HepG2 (cell line): ENCODE measurements around the gene FBXO44. TPM values are rescaled to one million over a fixed set of nuclear protein-coding genes. Genes with fewer than 3 reads are reported as not detected.

Experiments
- HOXA7 ChIP-seq: sonication (generic); formaldehyde crosslinking; IDR thresholded peaks from 2 replicates; pipeline ENCODE4 v1.8.1; 2022; ENCODE audit warnings: mild to moderate bottlenecking, missing genetic modification reagents, moderate library complexity
- PHF8 ChIP-seq: sonication (generic); formaldehyde crosslinking; IDR thresholded peaks from 2 replicates; pipeline ENCODE4 v1.5.0; 2020; ENCODE audit warnings: missing genetic modification reagents
- TFDP2 ChIP-seq: sonication (generic); formaldehyde crosslinking; IDR thresholded peaks from 2 replicates; pipeline ENCODE4 v1.4.0; 2020; ENCODE audit warnings: missing genetic modification reagents
- THRA ChIP-seq: sonication (generic); formaldehyde crosslinking; IDR thresholded peaks from 2 replicates; pipeline ENCODE4 v1.4.0; 2020; ENCODE audit warnings: missing genetic modification reagents, borderline replicate concordance
- XRCC5 ChIP-seq: fragments of 200-400 bp; formaldehyde crosslinking; optimal IDR thresholded peaks from 2 replicates; pipeline ENCODE3; 2017; ENCODE audit warnings: mild to moderate bottlenecking, low read length
- ZNF761 ChIP-seq: sonication (generic); formaldehyde crosslinking; conservative IDR thresholded peaks from 2 replicates; pipeline ENCODE4 v1.4.0; 2020; ENCODE audit warnings: mild to moderate bottlenecking, missing genetic modification reagents
- polyA plus RNA-seq, 8 experiments: library from polyadenylated mRNA; depleted of rRNA in 3 of 8; stranded (reverse) in 7 of 8; unstranded in 1 of 8; fragments of >200 nt; fragmentation: Illumina TruSeq in 4 of 8; extraction: Trizol in 4 of 8; gene quantifications; 2 replicates each; pipeline versions ENCODE4 v1.2.1 to v1.2.3, GENCODE V29; 2011 to 2016; ENCODE audit warnings: low read depth in 4 of 8, missing spikeins in 1 of 8, mixed read lengths in 1 of 8; ENCODE audit not compliant: insufficient read depth in 1 of 8
- total RNA-seq, 5 experiments: library from RNA; depleted of rRNA; stranded (reverse); fragments of >200 nt; fragmentation: Illumina TruSeq; extraction: Trizol; gene quantifications; 2 replicates each; pipeline ENCODE4 v1.2.3, GENCODE V29; 2016; ENCODE audit warnings: low read depth in 1 of 5
- TF ChIP-seq, protein P1 (sequence below): sonication (generic); formaldehyde crosslinking; conservative IDR thresholded peaks from 2 replicates; pipeline ENCODE4 v1.4.0; 2020; ENCODE audit warnings: mild to moderate bottlenecking, missing genetic modification reagents, moderate library complexity
- TF ChIP-seq, protein P2 (sequence below): sonication (generic); formaldehyde crosslinking; IDR thresholded peaks from 2 replicates; pipeline ENCODE4 v1.8.0; 2022; ENCODE audit warnings: mild to moderate bottlenecking, missing genetic modification reagents; ENCODE audit not compliant: insufficient replicate concordance
- TF ChIP-seq, protein P3 (sequence below): IDR thresholded peaks from 2 replicates; pipeline ENCODE4 v1.6.1; 2016; ENCODE audit warnings: low read depth, borderline replicate concordance

Gene FBXO44
- total and polyA plus RNA-seq, 2 of the 13 experiments (the other 11 are each of a cell fraction or from before 2014, with no cell fraction given), result 22.4 to 27.9 TPM

DNA sequence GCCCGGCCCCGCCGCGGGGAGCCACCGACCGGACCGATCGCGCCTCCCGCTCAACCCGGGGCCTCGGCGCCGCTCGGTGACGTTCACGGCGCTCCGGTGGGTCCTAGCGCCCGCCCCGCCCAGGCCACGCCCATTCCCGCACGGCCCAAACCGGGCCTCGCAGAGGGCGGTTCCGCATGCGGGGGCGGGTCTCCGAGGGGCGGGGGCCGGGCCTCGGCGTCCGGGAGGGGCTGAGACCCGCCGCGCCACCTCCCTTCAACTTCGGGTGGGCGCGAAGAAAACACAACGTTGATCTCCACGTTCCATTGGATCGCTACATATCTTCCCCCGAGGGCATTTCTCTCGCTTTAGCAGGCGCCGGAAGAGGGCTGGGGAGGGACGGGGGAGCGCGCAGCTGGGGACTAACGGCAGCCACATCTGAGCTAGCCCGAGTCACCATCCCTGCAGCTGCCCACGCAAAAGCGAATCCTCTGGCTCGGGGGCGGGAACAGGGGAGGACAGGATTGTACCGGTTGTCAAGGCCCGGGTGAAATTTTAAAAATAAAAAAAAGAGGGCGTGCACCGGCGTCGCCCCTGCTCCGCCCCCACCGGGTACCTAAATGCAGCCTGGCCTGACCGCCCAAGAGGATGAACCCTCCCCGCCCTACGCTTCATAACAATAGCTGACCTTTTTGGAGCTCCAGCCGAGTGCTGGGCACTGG lies 26.5 kb downstream of the FBXO44 start, which contains the start of gene MAD2L2 (continued):
- TF ChIP-seq, protein P1, sequence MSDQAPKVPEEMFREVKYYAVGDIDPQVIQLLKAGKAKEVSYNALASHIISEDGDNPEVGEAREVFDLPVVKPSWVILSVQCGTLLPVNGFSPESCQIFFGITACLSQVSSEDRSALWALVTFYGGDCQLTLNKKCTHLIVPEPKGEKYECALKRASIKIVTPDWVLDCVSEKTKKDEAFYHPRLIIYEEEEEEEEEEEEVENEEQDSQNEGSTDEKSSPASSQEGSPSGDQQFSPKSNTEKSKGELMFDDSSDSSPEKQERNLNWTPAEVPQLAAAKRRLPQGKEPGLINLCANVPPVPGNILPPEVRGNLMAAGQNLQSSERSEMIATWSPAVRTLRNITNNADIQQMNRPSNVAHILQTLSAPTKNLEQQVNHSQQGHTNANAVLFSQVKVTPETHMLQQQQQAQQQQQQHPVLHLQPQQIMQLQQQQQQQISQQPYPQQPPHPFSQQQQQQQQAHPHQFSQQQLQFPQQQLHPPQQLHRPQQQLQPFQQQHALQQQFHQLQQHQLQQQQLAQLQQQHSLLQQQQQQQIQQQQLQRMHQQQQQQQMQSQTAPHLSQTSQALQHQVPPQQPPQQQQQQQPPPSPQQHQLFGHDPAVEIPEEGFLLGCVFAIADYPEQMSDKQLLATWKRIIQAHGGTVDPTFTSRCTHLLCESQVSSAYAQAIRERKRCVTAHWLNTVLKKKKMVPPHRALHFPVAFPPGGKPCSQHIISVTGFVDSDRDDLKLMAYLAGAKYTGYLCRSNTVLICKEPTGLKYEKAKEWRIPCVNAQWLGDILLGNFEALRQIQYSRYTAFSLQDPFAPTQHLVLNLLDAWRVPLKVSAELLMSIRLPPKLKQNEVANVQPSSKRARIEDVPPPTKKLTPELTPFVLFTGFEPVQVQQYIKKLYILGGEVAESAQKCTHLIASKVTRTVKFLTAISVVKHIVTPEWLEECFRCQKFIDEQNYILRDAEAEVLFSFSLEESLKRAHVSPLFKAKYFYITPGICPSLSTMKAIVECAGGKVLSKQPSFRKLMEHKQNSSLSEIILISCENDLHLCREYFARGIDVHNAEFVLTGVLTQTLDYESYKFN (CRISPR knock-in tag), result peak; percentile 61
- TF ChIP-seq TFDP2 (CRISPR knock-in tag) (0 out of 2 replicates have a peak, but pooled peaks have one; percentile 60), PHF8 (CRISPR knock-in tag) (peak; percentile 63), ZNF761 (CRISPR knock-in tag) (peak; percentile 73; the same call in 1 of the 2 replicates), THRA (CRISPR knock-in tag) (0 out of 2 replicates have a peak, but pooled peaks have one; percentile 40), XRCC5 (peak; percentile 79), HOXA7 (CRISPR knock-in tag) (no peak)
- TF ChIP-seq, protein P2, sequence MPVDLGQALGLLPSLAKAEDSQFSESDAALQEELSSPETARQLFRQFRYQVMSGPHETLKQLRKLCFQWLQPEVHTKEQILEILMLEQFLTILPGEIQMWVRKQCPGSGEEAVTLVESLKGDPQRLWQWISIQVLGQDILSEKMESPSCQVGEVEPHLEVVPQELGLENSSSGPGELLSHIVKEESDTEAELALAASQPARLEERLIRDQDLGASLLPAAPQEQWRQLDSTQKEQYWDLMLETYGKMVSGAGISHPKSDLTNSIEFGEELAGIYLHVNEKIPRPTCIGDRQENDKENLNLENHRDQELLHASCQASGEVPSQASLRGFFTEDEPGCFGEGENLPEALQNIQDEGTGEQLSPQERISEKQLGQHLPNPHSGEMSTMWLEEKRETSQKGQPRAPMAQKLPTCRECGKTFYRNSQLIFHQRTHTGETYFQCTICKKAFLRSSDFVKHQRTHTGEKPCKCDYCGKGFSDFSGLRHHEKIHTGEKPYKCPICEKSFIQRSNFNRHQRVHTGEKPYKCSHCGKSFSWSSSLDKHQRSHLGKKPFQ (CRISPR knock-in tag), result peak; percentile 35
- TF ChIP-seq, protein P3, sequence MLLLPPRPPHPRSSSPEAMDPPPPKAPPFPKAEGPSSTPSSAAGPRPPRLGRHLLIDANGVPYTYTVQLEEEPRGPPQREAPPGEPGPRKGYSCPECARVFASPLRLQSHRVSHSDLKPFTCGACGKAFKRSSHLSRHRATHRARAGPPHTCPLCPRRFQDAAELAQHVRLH (CRISPR knock-in tag), result peak; percentile 36; the same call in 1 of the 2 replicates
